GM18858 (cell line): ENCODE measurements around the gene USP6NL.
A peak's percentile ranks its signal among the peaks of the same experiment; 100 is the strongest.

Source experiments
- ATAC-seq: cut with Tn5 transposase; IDR thresholded peaks from one replicate; pipeline ENCODE4 v1.9.1; 2021; ENCODE audit not compliant: unreplicated experiment

The USP6NL gene

DNA sequence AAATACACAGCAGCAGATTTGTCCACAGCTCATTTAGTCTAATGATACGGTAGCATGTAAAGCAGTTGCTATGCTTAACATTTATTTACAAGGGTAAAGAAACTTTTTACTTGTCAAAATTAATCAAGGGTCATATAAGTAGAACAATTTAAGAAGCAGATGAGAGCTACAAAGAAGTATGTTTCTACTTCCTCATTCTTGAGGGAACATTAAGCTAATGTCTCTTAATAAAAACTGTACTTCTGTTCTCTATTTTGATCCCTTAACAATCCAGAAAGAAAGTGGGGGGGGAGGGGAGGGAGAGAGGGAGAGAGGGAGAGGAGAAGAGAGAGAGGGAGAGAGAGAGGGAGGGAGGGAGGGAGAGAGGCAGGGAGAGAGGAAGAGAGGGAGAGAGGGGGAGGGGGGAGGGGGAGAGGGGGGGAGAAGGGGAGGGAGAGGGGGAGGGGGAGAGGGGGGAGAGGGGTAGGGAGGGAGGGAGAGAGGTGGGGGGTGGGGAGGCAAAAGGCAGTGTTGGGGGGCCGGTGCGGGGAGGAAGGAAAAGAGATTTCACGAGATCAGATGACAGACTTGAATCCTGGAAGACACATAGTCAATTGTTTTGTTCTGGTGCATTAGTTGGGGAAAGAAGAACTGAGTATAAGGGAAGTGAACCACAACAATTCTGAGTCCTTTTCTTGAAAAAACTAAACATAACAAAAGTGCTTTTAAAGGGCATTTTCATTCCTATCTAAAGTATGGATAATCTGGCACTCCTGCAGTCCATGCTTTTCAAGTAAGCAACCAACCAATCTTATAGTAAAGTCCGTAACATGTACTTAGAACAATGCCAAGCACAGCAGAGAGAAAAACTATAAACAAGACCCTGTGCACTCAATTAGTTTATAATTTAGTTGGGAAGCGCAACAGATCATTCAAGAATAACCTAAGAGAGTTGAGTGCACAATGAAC, 128.0 kb downstream of the USP6NL start:
- ATAC-seq = no peak

- ATAC-seq = no peak
Measured at GRCh38 chr10:11482306-11482705, 129.1 kb downstream of the USP6NL start.

DNA sequence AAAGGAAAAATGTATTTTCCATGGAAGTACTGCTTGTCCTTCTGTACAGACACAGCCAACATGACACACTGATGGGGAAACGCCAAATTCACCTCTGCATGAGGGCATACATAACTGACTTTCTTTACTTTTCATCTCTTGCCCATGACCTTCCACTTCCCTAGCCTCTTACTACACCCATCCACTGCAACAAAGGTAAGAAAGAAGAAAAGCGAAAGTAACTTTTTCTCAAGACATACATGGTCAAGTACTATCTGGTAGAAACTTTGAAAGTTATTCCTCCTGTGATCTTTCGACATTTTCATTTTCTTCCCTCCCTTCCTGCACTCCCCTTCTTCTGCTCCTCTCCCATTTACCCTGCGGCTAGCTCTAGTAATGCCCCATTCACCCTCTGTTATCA, 130.8 kb downstream of the USP6NL start:
- ATAC-seq = no peak

- no peak for ATAC-seq
Measured at GRCh38 chr10:11479300-11479699, 132.2 kb downstream of the USP6NL start.

GRCh38 chr10:11478807-11479206, 132.6 kb downstream of the USP6NL start:
- ATAC-seq = no peak

- ATAC-seq = no peak
Measured at GRCh38 chr10:11475831-11476434, 135.5 kb downstream of the USP6NL start.

DNA sequence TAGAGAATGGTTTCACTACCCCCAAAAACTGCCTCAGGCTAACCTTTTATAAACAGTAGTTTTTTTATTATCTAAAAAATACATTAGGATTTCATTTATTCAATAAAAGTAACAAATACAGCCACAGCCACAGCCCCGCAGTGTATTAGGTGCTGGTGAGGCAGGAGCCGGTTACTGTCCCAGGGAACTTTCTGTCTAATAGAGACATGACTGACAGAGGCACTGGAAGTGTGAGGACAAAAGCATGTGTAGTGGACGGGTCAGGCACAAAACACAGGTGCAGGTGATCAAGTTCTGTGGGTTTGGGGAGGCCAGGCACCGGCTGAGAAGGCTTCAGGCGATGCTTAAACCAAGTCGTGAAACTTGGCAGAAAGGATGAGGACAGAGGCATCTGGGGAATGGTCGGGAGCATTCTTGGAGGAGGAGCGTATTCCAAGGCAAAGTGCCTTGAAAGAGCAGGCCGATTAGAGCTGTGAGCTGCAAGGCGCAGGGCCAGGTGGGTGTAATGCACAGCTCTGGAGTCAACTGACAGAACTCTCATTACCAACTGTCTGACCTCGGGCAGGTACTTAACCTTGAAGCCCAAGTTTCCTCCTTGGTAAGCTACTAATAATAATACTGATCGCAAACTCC, 138.2 kb downstream of the USP6NL start:
- ATAC-seq = no peak

- peak; percentile 93 for ATAC-seq
Measured at GRCh38 chr10:11472158-11472753, 139.2 kb downstream of the USP6NL start.

DNA sequence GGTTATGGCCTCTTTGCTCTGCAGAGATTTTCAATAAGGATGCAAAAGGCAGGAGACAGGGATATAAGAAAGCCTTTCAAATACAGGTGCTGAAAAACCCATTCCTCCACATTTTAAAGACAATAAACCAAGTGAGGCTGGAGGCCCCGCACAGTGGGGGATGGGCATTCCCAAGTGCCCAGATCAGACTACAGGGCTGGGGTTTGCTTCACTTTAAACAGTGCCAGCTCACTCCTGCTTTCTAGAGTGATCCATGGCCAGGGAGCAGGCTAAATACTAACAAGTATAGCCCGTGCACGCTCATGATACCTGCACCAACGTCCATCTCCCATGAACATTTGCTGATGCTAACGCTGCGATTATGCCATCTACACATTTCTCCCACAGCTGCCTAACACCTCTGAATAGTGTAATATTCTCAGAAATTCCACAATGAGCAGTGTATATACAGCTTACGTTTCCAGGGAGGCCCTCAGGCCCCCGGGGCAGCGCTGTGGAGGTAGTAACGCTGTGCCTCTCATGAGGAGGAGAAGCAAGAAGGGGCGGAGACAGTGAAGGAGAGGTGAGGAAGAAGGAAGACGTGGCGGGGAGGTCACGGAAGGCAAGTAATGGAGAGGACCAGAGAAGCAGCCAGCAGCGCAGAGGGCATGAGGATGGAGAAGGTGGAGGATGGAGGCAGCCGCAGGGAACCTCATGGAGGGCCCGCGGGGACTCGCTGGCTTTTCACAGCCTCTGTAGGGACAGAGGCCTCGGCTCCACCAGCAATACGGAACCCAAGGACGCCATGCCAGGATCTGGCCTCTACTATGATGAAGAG, 141.7 kb downstream of the USP6NL start:
- ATAC-seq = no peak

DNA sequence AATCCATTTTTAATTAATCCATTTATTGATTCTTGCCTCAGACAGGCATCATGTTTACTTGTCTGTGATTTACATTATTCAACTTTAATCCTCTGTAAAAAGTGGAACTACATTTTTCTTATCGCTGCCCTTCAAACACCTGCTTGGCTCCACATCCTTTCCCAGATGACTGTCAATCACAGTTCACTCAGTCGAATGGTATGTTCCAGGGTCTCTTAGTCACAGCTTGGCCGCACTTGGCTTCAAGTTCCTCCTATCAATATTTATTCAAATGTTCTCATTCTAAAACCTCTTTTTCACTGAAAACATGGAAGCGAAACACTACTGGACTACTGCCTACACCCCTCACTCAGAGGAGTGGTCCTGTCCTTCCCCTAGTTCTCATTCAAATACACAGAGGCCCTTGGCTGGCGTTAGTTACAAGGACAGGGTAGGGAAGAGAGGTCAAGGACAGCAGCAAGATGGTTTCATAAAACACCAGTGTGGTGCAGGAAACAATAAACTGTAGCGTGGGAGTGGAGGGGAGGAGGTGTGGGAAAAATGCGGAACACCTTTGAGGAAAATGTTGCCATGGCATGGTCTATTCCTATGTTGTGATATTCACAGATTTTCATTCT, 143.2 kb downstream of the USP6NL start:
- ATAC-seq = no peak

DNA sequence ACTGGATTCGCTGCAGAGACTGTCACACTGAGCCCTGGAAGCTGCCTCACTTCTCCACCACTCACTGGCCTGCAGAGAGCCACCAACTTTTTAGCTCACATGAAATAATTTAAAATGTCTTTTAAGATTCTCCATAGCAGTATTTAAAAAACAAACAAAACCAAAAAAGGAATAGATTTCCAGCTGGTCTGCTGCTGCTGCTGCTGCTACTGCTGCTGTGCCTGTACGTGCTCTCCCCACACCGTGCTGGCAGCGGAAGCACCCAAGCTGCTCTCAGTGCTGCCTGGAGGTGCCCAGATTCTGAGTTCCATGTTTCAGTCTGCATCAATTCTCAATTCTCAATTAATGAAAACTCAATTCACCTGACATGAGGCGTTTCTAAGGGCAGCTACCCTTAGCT, 146.0 kb downstream of the USP6NL start:
- ATAC-seq = no peak

- no peak for ATAC-seq
Measured at GRCh38 chr10:11463111-11463510, 148.3 kb downstream of the USP6NL start.

GRCh38 chr10:11462071-11462470, 149.4 kb downstream of the USP6NL start:
- no peak for ATAC-seq

GRCh38 chr10:11457336-11457735, 154.1 kb downstream of the USP6NL start:
- ATAC-seq = no peak

- no peak for ATAC-seq
Measured at GRCh38 chr10:11454958-11455566, 156.4 kb downstream of the USP6NL start.

GRCh38 chr10:11454160-11454559, 157.3 kb downstream of the USP6NL start:
- ATAC-seq = no peak

- ATAC-seq = no peak
Measured at GRCh38 chr10:11451640-11452260, 159.7 kb downstream of the USP6NL start.

- no peak for ATAC-seq
Measured at GRCh38 chr10:11450427-11450826, 161.0 kb downstream of the USP6NL start.

DNA sequence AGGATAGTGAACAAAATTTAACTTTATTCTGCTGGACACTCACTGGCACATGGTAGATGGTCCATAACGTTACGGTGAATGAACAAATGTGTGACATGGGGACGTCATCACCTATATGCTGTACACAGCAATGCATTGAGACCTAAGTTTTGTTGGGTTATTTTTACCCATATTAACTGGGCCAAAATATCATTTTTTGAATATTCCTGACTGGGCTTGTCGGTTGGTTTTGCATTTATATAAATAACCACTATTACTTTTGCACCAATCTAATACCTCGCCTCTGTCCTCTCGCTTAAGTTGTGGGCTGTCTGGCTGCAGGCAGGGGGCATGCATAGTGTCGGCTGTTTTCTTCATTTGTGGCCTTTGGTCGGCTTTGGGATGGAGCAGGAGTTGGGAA, 161.7 kb downstream of the USP6NL start:
- no peak for ATAC-seq
